ENCODE measurements around the gene RNF157. TPM values are rescaled to one million over a fixed set of nuclear protein-coding genes. Genes with fewer than 3 reads are reported as not detected.

Gene RNF157
- total RNA-seq, 1 experiment from 2014 or later, result 11.2 TPM

GRCh38 chr17:76153640-76154039 is 86.7 kb downstream of the RNF157 start:
- no peak for DNase-seq (ENCODE audit: low spot score)

GRCh38 chr17:76153202-76153601 is 87.1 kb downstream of the RNF157 start:
- ChIA-PET CTCF (interaction anchor here (0.7 to 4.6 kb wide), 24 partner anchors 9 to 153 kb away, joined by 3 to 68 read pairs (median 4); partner anchors contain the start of genes CDK3 and FOXJ1), POLR2A (no interaction called here)

More at GRCh38 chr17:76153640-76154039, 86.7 kb downstream of the RNF157 start:
- Mint-ChIP-seq H3K27me3 (ENCODE audit: low read depth) (no peaks in the 10 kb centered on the region), H3K9me3 (no peaks in the 10 kb centered on the region), H3K4me3 (no peak overlapping the region), H3K4me1 (peaks cover 32% of the 10 kb centered on the region), H3K36me3 (no peaks in the 10 kb centered on the region), H3K27ac (no peak overlapping the region)
- TF ChIP-seq ZNF317 (CRISPR knock-in tag; IDR thresholded peaks at IDR 0.05; ENCODE audit: borderline replicate concordance, low read depth), result no peak
- TF ChIP-seq FOXK1 (CRISPR knock-in tag; IDR thresholded peaks at IDR 0.05), result no peak
- no peak for TF ChIP-seq ETV6 (CRISPR knock-in tag; IDR thresholded peaks at IDR 0.05)
- no peak for TF ChIP-seq CREB1 (CRISPR knock-in tag; IDR thresholded peaks at IDR 0.05)
- TF ChIP-seq GTF2I (CRISPR knock-in tag; conservative IDR thresholded peaks at IDR 0.05), result no peak
- no peak for TF ChIP-seq SP1 (CRISPR knock-in tag; conservative IDR thresholded peaks at IDR 0.05)
- ChIA-PET CTCF (interaction anchor here (0.7 to 4.6 kb wide), 21 partner anchors 8 to 126 kb away, joined by 3 to 68 read pairs (median 4); partner anchors contain the start of genes EXOC7 and FOXJ1), POLR2A (no interaction called here)
- peak; percentile 28; the same call in 1 of the 2 replicates for ATAC-seq

GRCh38 chr17:76152591-76152990 is 87.7 kb downstream of the RNF157 start:
- H3K27ac Mint-ChIP-seq, result no peak overlapping the region
- no peaks in the 10 kb centered on the region for H3K9me3 Mint-ChIP-seq
- peaks cover 35% of the 10 kb centered on the region for H3K4me1 Mint-ChIP-seq
- ATAC-seq, result peak; percentile 70
- TF ChIP-seq ZBTB43 (CRISPR knock-in tag; IDR thresholded peaks at IDR 0.05), result no peak
- TF ChIP-seq, protein P1, sequence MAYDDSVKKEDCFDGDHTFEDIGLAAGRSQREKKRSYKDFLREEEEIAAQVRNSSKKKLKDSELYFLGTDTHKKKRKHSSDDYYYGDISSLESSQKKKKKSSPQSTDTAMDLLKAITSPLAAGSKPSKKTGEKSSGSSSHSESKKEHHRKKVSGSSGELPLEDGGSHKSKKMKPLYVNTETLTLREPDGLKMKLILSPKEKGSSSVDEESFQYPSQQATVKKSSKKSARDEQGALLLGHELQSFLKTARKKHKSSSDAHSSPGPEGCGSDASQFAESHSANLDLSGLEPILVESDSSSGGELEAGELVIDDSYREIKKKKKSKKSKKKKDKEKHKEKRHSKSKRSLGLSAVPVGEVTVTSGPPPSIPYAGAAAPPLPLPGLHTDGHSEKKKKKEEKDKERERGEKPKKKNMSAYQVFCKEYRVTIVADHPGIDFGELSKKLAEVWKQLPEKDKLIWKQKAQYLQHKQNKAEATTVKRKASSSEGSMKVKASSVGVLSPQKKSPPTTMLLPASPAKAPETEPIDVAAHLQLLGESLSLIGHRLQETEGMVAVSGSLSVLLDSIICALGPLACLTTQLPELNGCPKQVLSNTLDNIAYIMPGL (CRISPR knock-in tag; IDR thresholded peaks at IDR 0.05), result 0 out of 2 replicates have a peak, but pooled peaks have one; percentile 1
- no peak for DNase-seq (ENCODE audit: low spot score)
- no peaks in the 10 kb centered on the region for H3K27me3 Mint-ChIP-seq (ENCODE audit: low read depth)
- ChIA-PET POLR2A (no interaction called here), CTCF (interaction anchor here (0.9 to 4.6 kb wide), 21 partner anchors 9 to 152 kb away, joined by 3 to 68 read pairs (median 5); partner anchors contain the start of genes CDK3 and FOXJ1)
- H3K4me3 Mint-ChIP-seq, result no peak overlapping the region
- H3K36me3 Mint-ChIP-seq, result no peaks in the 10 kb centered on the region

More at GRCh38 chr17:76153202-76153601, 87.1 kb downstream of the RNF157 start:
- no peak overlapping the region for H3K27ac Mint-ChIP-seq
- TF ChIP-seq, protein P2, sequence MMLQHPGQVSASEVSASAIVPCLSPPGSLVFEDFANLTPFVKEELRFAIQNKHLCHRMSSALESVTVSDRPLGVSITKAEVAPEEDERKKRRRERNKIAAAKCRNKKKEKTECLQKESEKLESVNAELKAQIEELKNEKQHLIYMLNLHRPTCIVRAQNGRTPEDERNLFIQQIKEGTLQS (CRISPR knock-in tag; conservative IDR thresholded peaks at IDR 0.05), result no peak
- TF ChIP-seq IRF2 (CRISPR knock-in tag; IDR thresholded peaks at IDR 0.05; ENCODE audit: borderline replicate concordance, low read depth), result no peak
- TF ChIP-seq, protein P3, sequence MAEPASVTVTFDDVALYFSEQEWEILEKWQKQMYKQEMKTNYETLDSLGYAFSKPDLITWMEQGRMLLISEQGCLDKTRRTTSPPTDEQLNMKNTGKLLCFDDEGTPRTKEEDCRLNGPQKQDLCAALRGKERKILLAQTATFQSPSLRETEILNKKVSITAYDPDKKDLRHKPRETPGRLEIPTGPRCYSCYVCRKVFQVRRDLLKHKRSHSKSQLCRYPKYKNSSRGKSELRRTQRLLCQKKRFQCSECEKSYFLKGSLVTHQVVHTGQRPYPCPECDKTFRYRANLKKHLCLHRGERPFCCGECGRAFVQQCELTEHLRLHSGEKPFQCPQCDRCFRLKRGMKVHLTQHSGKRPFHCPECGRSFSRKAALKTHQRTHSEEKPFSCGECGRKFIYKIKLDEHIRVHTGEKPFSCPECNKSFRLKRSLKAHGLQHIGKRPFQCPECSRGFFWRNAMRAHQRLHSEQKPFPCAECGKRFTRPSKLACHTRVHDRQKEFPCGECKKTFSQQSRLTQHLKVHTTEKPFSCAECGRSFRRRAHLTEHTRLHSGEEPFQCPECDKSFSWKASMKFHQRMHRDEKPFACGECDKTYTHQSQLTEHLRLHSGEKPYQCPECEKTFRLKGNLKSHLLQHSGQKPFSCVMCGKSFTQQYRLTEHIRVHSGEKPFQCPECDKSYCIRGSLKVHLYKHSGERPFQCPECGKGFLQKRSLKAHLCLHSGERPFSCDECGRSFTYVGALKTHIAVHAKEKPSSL (CRISPR knock-in tag; conservative IDR thresholded peaks at IDR 0.05), result no peak
- TF ChIP-seq NR1H2 (CRISPR knock-in tag; IDR thresholded peaks at IDR 0.05), result no peak
- DNase-seq (ENCODE audit: low spot score) (peak; percentile 16), ATAC-seq (peak; percentile 55)
- peaks cover 32% of the 10 kb centered on the region for H3K4me1 Mint-ChIP-seq
- no peaks in the 10 kb centered on the region for H3K36me3 Mint-ChIP-seq
- H3K27me3 Mint-ChIP-seq (ENCODE audit: low read depth), result no peaks in the 10 kb centered on the region
- no peak overlapping the region for H3K4me3 Mint-ChIP-seq
- H3K9me3 Mint-ChIP-seq, result no peaks in the 10 kb centered on the region

DNA sequence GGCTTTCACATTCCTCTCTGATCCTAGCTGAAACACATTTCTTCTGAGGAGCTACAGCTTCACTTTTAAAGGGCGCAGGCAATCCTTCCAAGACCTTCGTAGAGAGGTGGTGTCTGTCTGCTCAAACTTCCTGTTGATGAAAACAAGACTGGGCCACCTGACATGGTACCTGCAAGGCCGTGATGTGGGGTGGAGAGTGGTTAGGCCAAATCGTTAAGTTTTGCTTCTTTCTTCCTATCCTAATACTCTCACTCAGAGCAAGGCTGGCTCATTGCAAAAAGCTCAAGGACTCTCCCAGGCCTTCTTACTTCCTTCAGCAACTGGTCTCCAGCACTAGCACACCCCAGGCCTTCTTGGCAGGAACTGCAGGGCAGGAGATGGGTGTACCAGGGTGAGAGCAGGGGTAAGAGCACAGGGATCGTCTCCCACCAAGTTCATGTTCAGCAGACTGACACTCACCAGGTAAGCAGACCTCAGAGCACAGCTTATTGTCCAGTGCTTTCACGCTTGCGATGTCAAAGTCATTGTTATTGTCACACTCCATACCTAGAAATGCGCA is 88.3 kb downstream of the RNF157 start:
- DNase-seq (ENCODE audit: low spot score) (no peak), ATAC-seq (no peak)
- no peak overlapping the region for H3K4me3 Mint-ChIP-seq
- no peaks in the 10 kb centered on the region for H3K36me3 Mint-ChIP-seq
- H3K9me3 Mint-ChIP-seq, result no peaks in the 10 kb centered on the region
- ChIA-PET POLR2A (interaction anchor here (0.5 kb wide), 1 partner anchor 338 kb away, joined by 4 read pairs; no protein-coding TSS in a partner anchor), CTCF (interaction anchor here (0.9 to 4.6 kb wide), 18 partner anchors 9 to 152 kb away, joined by 3 to 68 read pairs (median 6); partner anchors contain the start of genes CDK3 and FOXJ1)
- H3K4me1 Mint-ChIP-seq, result peaks cover 37% of the 10 kb centered on the region
- H3K27me3 Mint-ChIP-seq (ENCODE audit: low read depth), result no peaks in the 10 kb centered on the region
- H3K27ac Mint-ChIP-seq, result no peak overlapping the region
- TF ChIP-seq NR2C2 (CRISPR knock-in tag; IDR thresholded peaks at IDR 0.05) (no peak), ARID4B (CRISPR knock-in tag; IDR thresholded peaks at IDR 0.05; ENCODE audit: borderline replicate concordance) (no peak), OVOL2 (CRISPR knock-in tag; IDR thresholded peaks at IDR 0.05; ENCODE audit: borderline replicate concordance) (no peak), FOXP1 (CRISPR knock-in tag; IDR thresholded peaks at IDR 0.05; ENCODE audit: borderline replicate concordance) (no peak), ZNF416 (CRISPR knock-in tag; IDR thresholded peaks at IDR 0.05) (no peak), NFATC4 (CRISPR knock-in tag; IDR thresholded peaks at IDR 0.05) (no peak), HMGA2 (CRISPR knock-in tag; IDR thresholded peaks at IDR 0.05) (no peak)
